ENCODE results near the gene KLHL41.
A peak's percentile ranks its signal among the peaks of the same experiment; 100 is the strongest.

KLHL41 gene

DNA sequence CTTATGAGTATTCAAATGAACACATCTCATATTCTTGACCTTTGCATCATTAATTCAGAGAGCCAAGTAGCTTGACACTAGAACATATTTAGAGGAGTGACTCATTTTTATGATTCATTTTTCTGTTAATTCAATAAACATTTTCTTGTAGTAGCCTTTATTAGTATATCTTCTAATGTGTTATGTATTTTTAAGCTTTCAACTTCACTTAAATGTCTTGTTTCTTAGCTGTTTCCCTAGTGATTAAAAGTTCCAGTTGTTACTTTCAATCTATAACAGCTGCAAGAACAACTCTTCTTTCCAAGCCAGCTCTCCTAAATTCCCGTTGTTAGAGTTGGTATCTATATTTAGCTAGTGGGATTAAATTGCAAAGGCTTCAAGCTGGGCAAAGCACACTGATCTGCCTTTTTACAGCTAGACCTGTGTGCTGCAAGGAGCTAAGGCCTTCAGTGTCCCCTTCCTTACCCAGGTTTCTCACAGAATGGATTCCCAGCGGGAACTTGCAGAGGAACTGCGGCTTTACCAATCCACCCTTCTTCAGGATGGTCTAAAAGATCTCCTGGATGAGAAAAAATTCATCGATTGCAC lies at the start of gene KLHL41:
TSS of gene KLHL41 (plus strand) at position 405 of the 588 bp plus-strand sequence. CDS start at position 482, 77 bp downstream.
- DNase-seq (ENCODE audit: low read depth in 2 of 2) = no peak

DNA sequence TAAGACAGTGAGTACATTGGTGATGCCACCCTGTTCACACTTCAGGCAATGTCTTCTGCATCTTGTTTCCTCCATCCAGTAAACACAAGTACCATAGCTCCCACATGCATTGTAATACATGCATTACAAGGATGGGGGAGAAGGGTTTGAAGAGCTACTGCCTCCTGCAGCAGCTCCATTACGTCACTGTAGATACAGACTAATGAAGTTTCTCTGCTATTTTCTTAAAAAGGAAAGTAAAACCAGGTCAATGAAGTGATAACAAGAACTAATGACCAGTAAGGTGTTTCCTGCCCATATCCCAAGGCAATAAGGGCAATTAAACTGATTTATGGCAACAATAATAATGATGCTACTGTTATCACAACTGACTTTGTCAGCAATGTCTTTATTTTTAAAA lies 48.4 kb upstream of the KLHL41 start:
- no peak for DNase-seq (ENCODE audit: low read depth in 2 of 2)

DNA sequence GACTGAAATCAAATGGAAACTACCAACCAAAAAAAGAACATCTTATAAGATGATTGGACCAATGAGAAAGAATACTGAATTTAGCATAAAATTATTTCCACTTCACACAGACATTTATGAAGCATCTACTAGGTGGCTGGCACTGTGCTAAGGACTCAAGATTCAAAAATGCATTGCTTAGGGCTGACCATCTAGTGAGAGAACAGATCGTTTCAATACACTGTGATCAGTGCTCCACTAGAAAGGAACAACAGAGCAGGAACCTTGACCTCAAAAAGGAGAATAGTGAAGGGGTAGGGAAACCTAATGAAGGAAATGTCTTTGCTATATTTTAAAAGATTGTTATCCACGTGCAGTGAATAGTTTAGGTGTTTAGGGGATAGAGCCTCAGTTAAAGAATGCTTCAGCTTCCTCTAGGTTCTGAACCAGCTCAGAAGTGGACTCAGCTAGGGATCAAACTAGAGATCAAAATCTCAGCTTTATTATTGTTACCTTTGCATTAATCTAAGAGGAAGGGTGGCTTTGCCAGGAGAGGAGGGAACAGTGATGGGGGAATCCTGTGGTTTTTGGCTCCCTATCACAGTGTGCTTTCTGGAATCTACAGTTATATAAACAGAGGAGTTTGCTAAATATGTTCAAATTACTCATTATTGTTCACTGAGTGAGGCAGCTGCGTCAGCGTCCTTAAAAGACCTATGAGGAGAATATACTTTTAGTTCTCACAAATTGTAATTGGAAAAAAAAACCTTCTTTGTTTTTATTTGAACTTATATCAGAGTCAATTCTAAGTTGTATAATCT lies 46.4 kb upstream of the KLHL41 start:
- no peak for DNase-seq (ENCODE audit: low read depth in 2 of 2)

DNA sequence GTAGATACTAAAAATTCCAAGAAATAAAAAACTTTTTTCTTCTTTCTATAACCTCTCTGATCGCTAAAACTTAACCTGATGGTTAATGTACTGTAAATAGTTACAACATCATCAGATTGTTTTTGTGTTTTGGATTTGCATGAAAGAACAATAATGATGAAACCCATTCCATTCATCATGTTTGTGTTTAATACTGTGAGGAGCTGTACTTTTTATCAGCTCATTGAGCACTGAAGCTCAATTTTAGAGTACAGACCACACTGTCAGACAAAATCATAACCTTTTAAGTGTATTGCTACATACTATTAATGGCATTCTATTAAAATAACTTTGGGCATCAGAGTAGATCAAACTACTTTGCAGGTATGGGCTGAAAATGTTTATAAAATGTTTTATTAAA lies 45.0 kb upstream of the KLHL41 start:
- DNase-seq (ENCODE audit: low read depth in 2 of 2) = no peak

DNA sequence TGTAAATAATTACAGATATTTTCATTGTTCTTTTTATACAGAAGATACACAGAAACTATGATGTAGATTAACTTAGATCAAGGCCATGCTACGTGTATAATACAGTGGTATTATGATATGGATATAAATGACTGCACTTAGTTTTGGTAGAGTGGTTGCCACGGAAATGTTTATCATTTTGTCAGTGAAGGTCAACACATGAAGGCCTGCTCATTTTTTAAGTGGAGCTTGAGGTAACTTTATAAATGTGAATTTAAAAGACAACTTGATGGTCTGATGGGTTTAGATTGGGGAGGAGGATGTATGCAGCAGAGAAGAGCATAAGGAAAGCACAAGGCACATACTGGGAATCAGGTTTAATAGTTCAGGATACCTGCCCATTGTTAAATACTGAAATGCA lies 44.6 kb upstream of the KLHL41 start:
- no peak for DNase-seq (ENCODE audit: low read depth in 2 of 2)

DNA sequence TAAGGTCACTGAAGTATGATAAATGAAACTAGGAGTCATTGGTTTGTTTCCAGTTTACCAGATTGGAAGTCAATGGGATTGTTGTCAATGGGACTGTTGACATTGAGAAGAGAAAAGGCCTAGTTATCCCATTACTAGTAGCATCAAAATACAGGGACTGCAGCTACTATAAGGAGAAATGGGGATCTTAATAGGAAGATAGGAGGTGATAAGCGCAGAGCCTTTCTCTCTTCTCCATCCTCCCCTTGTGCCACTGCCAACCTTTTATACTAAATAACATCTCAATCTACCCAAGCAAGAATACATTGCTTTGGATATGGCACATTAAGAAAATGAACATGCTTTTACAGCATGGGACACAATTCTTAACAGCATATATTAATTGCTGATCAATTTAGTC lies 40.7 kb upstream of the KLHL41 start:
- no peak for DNase-seq (ENCODE audit: low read depth in 2 of 2)

DNA sequence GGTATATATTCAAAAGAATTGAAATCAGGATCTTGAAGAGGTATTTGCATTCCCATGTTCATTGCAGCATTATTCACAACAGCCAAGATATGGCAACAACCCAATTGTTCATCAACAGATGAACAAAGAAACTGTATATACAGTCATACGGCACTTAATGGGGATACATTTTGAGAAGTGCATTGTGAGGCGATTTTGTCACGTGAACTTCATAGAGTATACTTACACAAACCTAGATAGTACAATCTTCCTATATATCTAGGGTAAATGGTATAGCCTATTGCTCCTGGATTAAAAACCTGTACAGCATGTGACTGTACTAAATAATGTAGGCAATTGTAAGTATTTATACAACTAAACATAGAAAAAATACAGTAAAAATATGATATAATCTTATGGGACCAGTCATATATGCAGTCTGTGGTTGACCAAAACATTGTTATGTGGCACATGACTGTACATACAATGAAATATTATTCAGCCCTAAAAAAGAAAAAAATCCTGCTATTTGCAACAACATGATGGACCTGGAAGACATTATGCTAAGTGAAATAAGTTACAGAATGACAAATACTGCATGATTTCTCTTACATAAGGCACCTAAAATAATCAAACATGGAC lies 39.4 kb upstream of the KLHL41 start:
- no peak for DNase-seq (ENCODE audit: low read depth in 2 of 2)

DNA sequence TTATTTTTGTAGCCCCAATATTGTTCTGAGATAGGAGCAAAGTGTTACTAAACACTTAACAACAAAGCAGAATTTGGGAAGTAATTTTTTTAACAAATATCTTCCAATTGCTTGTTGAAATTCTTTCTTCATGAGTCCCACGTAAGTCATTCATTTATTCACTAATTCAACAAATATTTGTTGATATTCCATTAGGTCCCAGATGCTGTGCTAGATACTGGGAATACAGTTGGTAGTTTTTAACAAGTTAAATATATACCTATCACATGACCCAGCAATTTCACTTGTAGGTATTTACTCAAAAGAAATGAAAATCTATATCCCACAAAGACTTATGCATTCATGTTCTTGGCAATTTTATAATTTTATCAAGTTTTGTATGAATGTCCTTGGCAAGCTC lies 37.3 kb upstream of the KLHL41 start:
- DNase-seq (ENCODE audit: low read depth in 2 of 2) = no peak

DNA sequence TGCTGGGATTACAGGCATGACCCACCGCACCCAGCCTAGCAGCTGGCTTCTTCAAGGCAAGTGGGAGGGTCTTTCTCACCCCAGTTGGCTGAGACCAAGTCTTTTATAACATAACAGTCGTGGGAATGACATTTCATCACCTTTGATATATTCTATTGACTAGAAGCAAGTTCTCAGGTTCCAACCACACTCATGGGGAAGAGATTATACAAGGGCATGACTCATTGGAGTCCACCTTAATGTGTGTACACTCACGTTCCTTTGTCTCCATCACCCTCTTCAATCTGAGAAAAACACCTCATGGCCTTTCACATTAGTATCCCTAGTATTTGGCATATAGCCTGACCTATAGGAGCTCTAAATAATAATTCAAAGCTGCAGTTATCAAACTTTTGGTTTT lies 33.0 kb upstream of the KLHL41 start:
- no peak for DNase-seq (ENCODE audit: low read depth in 2 of 2)

DNA sequence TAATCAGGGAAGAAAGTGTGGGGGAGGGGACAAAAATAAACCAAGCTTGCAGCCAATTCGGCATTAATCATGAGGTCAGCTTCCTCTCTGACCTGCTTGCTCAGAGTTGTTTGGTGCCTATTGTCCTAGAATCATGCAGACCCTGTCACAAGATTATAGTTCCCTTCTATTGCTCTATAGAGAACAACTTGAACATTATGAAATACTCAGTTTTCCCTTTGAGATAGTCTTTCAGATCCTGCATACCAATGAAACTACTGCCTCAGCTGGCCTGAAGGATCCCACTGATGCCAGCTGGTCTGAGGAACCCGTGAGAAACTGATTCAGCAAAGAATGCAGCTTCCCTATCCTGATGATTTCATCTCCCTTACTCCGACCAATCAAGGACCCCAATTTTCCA lies 31.2 kb upstream of the KLHL41 start:
- DNase-seq (ENCODE audit: low read depth in 2 of 2) = no peak

DNA sequence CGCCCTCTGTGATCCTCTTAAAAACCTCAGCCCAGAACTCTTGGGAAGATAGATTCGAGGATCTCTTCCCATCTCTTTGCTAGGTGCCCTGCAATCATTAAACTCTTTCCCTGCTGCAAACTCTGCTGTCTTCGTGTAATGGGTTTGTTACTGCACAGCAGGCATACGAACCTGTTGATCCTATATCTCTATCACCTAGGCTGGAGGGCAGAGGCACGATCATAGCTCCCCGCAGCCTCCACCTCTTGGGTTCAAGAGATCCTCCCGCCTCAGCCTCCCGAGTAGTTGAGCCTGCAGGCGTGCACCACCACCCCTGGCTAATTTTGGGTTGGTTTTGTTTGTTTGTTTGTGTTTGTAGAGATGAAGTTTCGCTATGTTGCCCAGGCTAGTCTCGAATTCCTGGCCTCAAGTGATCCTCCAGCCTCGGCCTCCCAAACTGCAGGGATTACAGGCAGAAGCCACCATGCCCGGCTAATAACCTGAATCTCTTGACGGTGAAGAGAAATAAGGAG lies 30.7 kb upstream of the KLHL41 start:
- no peak for DNase-seq (ENCODE audit: low read depth in 2 of 2)

DNA sequence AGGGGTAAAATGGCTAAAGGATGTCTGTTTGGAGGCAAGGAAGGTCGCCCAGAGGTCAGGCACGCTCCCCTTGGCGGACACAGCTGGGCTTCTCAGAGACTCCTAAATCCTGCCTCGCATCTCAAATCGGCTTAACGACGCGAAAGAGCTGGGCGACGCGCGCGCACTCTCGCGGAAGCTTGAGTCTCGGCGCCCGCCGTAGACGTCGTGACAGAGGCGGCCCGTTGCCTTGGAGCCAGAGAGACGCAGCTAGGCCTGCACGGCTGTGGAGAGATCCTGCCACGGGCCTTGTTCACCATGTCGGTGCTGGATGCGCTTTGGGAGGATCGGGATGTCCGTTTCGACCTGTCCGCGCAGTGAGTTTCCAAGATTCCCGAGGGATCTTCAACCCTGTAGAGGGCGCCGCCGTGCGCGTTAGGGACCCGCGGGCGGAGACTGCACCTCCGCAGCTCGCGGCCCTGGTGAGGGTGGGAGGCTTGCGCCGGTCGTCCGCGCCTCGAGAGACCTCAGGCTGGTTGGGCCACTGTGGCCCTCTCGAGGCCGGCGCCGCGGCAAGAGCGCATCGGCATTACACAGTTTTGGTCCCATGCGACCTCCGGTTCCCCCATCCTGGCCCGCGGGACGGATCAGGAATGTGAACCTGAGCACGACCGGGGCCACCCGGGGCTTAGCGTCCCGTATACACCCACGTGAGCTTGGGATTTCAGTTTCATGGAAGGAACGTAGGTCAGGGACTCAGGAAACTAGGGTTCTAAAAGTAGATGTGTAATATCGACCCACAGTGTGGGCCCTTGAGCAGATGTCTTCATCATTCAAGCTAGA lies 30.0 kb upstream of the KLHL41 start, which contains the start of gene BBS5:
TSS of gene BBS5 (plus strand) at position 238 of the 822 bp plus-strand sequence. CDS start at position 298, 60 bp downstream.
- DNase-seq (ENCODE audit: low read depth in 2 of 2) = peak; percentile 59 to 69

DNA sequence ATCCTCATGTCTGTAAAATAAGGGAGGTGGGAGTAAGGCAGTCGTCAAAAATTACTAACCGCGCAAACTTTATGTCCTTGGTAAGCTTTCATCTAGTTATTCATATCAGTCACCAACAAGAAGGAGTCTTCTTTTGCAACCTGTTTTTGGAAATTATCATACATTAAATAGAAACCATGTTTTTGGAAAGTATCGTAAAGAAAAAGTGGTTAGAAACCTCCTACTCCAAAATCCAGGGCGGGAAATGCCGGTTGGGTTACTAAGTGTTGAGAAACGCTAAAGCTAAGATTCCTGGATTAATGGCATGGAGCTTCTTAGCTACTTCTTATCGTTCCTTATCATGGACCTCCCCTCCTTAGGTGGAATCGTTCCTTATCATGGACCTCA lies 29.4 kb upstream of the KLHL41 start:
- DNase-seq (ENCODE audit: low read depth in 2 of 2) = no peak

DNA sequence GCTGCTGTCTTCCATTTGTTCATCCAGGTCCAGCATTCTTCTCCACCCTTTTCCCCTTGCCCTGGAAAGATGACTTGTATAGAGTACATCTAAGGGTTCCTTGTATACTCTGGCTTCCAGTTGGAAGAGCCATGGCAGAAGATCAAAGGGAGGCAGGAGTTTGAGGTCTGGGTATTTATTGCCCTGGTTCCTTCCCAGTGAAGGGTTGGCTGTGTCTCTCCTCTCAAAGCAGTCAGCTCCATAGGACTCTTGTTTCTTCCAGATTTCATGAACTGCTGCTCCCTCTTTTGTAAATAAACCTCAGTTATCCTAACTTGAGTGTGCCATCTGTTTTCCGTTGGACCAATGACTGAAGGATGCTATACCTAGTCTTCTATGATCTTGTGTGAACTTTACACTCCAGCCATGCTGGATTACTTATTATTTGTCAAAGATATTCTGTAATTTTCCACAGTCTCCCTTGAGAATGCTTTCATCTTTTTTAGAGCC lies 23.8 kb upstream of the KLHL41 start:
- DNase-seq (ENCODE audit: low read depth in 2 of 2) = no peak

DNA sequence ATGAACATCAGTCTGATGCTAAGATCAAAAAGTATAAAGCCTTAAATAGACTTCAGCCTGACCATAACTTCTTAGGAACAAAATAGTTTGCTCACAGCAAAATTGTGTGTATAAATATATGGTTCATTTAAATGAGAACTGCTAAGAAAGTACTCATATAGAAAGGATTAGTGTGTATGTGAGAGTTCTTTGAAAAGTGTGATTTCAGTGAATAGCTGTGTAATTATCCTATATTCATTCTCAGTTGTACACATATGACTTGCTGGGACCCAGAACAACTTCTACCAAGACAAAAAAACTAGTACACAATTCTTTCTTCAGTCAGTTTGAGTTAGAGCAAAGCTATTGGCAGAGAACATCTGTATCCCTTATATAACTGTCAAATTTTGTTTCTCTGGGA lies 23.0 kb upstream of the KLHL41 start:
- DNase-seq (ENCODE audit: low read depth in 2 of 2) = no peak

DNA sequence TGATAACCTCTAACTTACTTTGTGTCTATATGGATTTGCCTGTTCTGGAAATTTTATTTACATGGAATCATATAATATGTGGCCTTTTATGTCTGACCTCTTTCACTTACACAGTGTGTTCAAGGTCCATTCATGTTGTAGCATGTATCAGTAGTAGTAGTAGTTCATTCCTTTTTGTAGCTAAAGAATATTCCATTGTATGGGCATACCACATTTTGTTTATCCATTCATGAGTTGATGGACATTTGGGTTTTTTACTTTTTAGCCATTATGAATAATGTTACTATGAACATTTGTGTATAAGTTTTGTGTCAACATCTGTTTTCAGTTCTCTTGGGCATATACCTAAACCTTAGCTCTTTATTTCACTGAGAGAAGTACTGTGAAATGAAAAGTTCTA lies 18.7 kb upstream of the KLHL41 start:
- no peak for DNase-seq (ENCODE audit: low read depth in 2 of 2)

DNA sequence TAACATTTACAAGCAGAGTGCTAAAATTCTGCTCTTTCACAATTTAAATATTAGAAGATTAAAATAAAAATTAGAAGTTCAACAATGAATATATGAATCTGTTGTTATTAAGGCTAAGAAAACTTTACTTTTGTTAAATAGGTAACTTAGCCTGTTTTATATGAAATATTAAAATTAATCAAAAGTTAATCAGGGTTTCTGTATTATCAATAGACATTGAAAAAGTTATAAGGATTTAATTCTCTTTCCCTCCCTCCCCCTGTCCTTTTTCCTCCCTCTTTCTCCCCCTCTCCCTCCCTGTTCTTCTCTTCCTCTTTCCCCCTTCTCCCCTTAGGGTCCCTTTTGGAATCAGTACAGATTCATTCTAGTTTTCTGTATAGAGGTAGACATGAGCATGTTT lies 18.1 kb upstream of the KLHL41 start:
- DNase-seq (ENCODE audit: low read depth in 2 of 2) = no peak

DNA sequence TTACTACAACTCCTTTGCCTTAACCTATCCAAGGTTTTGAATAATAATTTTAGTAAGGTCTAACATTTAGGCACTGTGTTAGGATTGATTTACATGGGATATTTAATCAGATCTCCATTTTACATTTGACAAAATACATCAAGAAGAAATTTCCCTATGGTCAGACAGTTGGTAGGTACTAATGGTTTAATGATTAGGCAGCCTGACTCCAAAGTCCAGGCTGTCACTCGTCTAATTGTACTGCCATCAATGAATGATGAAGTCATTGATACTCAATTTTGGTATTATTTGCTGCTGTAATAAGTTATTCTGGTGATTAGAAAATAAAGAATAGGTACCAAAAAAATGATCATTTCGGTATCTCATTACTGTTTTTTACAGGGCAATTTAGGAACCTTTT lies 16.1 kb upstream of the KLHL41 start:
- DNase-seq (ENCODE audit: low read depth in 2 of 2) = no peak

DNA sequence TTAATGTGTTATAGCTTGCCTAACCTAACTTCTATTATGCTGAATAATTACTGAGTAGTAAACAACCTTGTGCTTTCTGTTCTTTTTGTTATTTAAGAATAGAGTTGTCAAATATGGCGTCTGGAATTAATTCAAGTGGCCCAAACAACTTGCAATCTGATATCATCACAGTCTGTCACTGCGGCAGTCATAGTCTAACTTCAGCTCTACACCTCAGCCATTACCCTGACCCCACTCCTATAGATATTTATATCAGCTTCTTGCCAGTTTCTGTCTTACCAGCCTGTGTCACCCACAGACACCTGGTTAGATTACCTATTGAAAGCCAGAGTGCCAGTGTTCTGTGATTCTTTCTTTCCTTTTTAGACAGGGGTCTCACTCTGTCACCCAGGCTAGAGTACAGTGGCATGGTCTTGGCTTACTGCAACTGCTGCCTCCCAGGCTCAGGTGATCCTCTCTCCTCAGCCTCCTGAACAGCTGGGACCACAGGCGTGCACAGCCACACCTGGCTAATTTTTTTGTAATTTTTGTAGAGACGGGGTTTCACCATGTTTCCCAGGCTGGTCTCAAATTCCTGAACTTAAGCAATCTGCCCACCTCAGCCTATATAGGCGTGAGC lies 14.1 kb upstream of the KLHL41 start:
- no peak for DNase-seq (ENCODE audit: low read depth in 2 of 2)

DNA sequence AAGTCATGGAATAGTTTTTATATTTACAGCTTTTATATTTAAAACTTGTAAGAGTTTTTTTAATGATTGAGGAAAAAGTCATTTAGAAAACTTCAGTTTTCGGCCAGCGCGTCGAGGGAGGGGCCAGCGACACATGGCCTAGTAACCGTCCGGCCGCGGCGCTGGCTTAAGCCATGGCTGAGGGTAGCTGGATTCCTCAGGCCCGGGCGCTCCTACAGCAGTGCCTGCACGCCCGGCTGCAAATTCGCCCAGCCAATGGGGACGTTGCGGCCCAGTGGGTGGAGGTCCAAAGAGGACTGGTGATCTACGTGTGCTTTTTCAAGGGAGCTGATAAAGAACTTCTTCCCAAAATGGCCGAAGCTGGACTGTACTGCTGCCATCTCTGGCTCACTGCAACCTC lies 4.9 kb upstream of the KLHL41 start:
- no peak for DNase-seq (ENCODE audit: low read depth in 2 of 2)

DNA sequence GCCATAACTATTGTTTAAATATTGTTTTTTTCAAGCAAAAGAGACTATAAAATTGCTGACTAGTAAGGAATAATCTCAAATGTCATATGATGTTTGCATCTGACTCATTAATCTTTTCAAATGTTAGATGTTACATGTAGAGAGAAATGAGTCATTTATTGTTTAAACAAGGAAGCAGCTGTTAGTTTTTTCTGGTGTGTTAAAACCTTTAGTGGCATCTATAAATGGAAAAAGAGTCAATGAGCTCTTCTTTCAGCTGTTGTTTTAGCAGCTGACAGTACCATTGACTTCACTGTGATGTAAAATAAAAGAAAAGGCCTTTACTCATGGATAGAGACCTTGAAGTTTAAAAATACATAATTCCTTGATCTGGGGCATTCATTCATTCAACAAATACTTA lies 1.8 kb upstream of the KLHL41 start:
- DNase-seq (ENCODE audit: low read depth in 2 of 2) = no peak
